SK-N-SH (cell line): ENCODE measurements around the gene RGS10. TPM values are rescaled to one million over a fixed set of nuclear protein-coding genes. Genes with fewer than 3 reads are reported as not detected.

ENCODE experiments used
- CTCF ChIA-PET: fragments of 300-600, 350-600 bp; formaldehyde crosslinking; extraction: SDS; loops from one replicate; lab custom pipeline; 2021; lab: Yijun Ruan, JAX
- POLR2A ChIA-PET: fragments of 350-600 bp; sonication (Branson Sonifier 250); formaldehyde crosslinking; extraction: SDS; loops from one replicate; lab custom pipeline; 2020; ENCODE audit warnings: antibody characterized with exemption, inconsistent platforms; lab: Yijun Ruan, JAX
- DNase-seq: peaks from one replicate; pipeline ENCODE4 v3.0.0; 2012
- H2AFZ ChIP-seq: fragments of 200-600 bp; sonication (generic); 2 replicates; pipeline ENCODE4 v1.8.1; 2016; ENCODE audit warnings: antibody characterized with exemption, mild to moderate bottlenecking, low read depth
- H3F3A ChIP-seq: fragments of 200-600 bp; sonication (generic); replicated peaks from 2 replicates; pipeline ENCODE3; 2016; ENCODE audit warnings: antibody characterized with exemption, mild to moderate bottlenecking; ENCODE audit not compliant: insufficient read depth
- H3K27ac ChIP-seq, 2 experiments: fragments of 200-500 bp in 1 of 2; fragments of 200-600 bp in 1 of 2; sonication (Bioruptor generic) in 1 of 2; sonication (generic), shearing (Covaris generic) in 1 of 2; 2 replicates each; pipeline versions ENCODE4 v1.5.1 to v1.6.1; 2014 to 2016; ENCODE audit warnings: low read depth in 2 of 2, inconsistent platforms in 1 of 2, low read length in 1 of 2, mild to moderate bottlenecking in 1 of 2, mixed read lengths in 1 of 2
- H3K27me3 ChIP-seq: fragments of 200-600 bp; sonication (generic), shearing (Covaris generic); 2 replicates; pipeline ENCODE4 v1.6.1; 2016; ENCODE audit warnings: mixed run types; ENCODE audit not compliant: insufficient read depth
- H3K36me3 ChIP-seq, 2 experiments: fragments of 200-500 bp in 1 of 2; fragments of 200-600 bp in 1 of 2; sonication (Bioruptor generic) in 1 of 2; sonication (generic) in 1 of 2; replicated peaks in 1 of 2; 2 replicates each; pipeline versions ENCODE3 to v1.5.1; 2014 to 2016; ENCODE audit warnings: low read length in 1 of 2, mild to moderate bottlenecking in 1 of 2; ENCODE audit not compliant: insufficient read depth in 2 of 2, control insufficient read depth in 1 of 2
- H3K4me1 ChIP-seq, 2 experiments: fragments of 200-500 bp in 1 of 2; fragments of 200-600 bp in 1 of 2; sonication (Bioruptor generic) in 1 of 2; sonication (generic), shearing (Covaris generic) in 1 of 2; 2 replicates each; pipeline versions ENCODE4 v1.5.1 to v1.6.1; 2014 to 2016; ENCODE audit warnings: low read depth in 1 of 2, low read length in 1 of 2, mixed run types in 1 of 2; ENCODE audit not compliant: insufficient read depth in 2 of 2, control insufficient read depth in 1 of 2
- H3K4me2 ChIP-seq: fragments of 200-600 bp; sonication (generic), shearing (Covaris generic); 2 replicates; pipeline ENCODE4 v1.6.1; 2017; ENCODE audit warnings: mixed run types
- H3K4me3 ChIP-seq, 2 experiments: fragments of 200-500 bp in 1 of 2; fragments of 200-600 bp in 1 of 2; sonication (Bioruptor generic) in 1 of 2; sonication (generic), shearing (Covaris generic) in 1 of 2; 2 replicates each; pipeline versions ENCODE4 v1.5.1 to v1.8.1; 2014 to 2016; ENCODE audit warnings: low read depth in 2 of 2, inconsistent platforms in 1 of 2, low read length in 1 of 2, mild to moderate bottlenecking in 1 of 2, mixed read lengths in 1 of 2, moderate library complexity in 1 of 2
- H3K79me2 ChIP-seq: fragments of 200-600 bp; sonication (generic); 2 replicates; pipeline ENCODE4 v1.8.1; 2017; ENCODE audit warnings: mild to moderate bottlenecking; ENCODE audit not compliant: insufficient read depth
- H3K9ac ChIP-seq: fragments of 200-600 bp; sonication (generic); 2 replicates; pipeline ENCODE4 v1.6.1; 2017; ENCODE audit warnings: mixed run types
- H3K9me2 ChIP-seq: fragments of 200-600 bp; sonication (generic); 2 replicates; pipeline ENCODE4 v1.6.1; 2017; ENCODE audit warnings: mixed run types
- H3K9me3 ChIP-seq: fragments of 200-600 bp; sonication (generic); 2 replicates; pipeline ENCODE4 v1.6.1; 2017; ENCODE audit warnings: mixed run types, mild to moderate bottlenecking, moderate library complexity
- H4K20me1 ChIP-seq: fragments of 200-600 bp; sonication (generic); 2 replicates; pipeline ENCODE4 v1.6.1; 2017; ENCODE audit warnings: mild to moderate bottlenecking, mixed run types; ENCODE audit not compliant: insufficient read depth
- CHD2 ChIP-seq: fragments of 150-350 bp; IDR thresholded peaks from 2 replicates; pipeline ENCODE4 v1.6.1; 2018; ENCODE audit warnings: low read length; ENCODE audit not compliant: partially characterized antibody
- ELF1 ChIP-seq: IDR thresholded peaks from 2 replicates; pipeline ENCODE4 v1.4.0; 2012
- EP300 ChIP-seq, 2 experiments: IDR thresholded peaks; 2 replicates each; pipeline versions ENCODE4 v1.4.0 to v1.6.1; 2012; ENCODE audit warnings: borderline replicate concordance in 1 of 2, low read depth in 1 of 2, low read length in 1 of 2
- EZH2phosphoT487 ChIP-seq: fragments of 200-600 bp; sonication (generic); IDR thresholded peaks from 2 replicates; pipeline ENCODE4 v1.6.1; 2017; ENCODE audit warnings: low read depth, mixed run types, mild to moderate bottlenecking, antibody characterized with exemption, moderate library complexity, borderline replicate concordance
- FOSL2 ChIP-seq: IDR thresholded peaks from 2 replicates; pipeline ENCODE4 v1.4.0; 2012; ENCODE audit warnings: low read depth, mild to moderate bottlenecking, moderate library complexity, borderline replicate concordance
- GABPA ChIP-seq: IDR thresholded peaks from 2 replicates; pipeline ENCODE4 v1.4.0; 2012; ENCODE audit warnings: low read depth, mild to moderate bottlenecking
- GATA2 ChIP-seq: sonication (generic); formaldehyde crosslinking; IDR thresholded peaks from 2 replicates; pipeline ENCODE4 v1.5.0; 2020; ENCODE audit warnings: mild to moderate bottlenecking, missing genetic modification reagents
- IRF3 ChIP-seq: fragments of 150-350 bp; IDR thresholded peaks from 2 replicates; pipeline ENCODE4 v1.6.1; 2016; ENCODE audit warnings: mild to moderate bottlenecking, low read depth, low read length
- JUND ChIP-seq: IDR thresholded peaks from 2 replicates; pipeline ENCODE4 v1.4.0; 2012
- MEF2A ChIP-seq: IDR thresholded peaks from 2 replicates; pipeline ENCODE4 v1.4.0; 2012; ENCODE audit warnings: low read depth, borderline replicate concordance
- MXI1 ChIP-seq: IDR thresholded peaks from 2 replicates; pipeline ENCODE4 v1.6.1; 2012; ENCODE audit warnings: mild to moderate bottlenecking, low read depth, low read length, improper control_type of control experiment
- NFIC ChIP-seq: IDR thresholded peaks from 2 replicates; pipeline ENCODE4 v1.4.0; 2012; ENCODE audit warnings: borderline replicate concordance
- NRF1 ChIP-seq: IDR thresholded peaks from 2 replicates; pipeline ENCODE4 v1.6.1; 2012; ENCODE audit warnings: low read depth, mild to moderate bottlenecking, low read length
- POLR2AphosphoS5 ChIP-seq: IDR thresholded peaks from 2 replicates; pipeline ENCODE4 v1.6.1; 2012; ENCODE audit warnings: low read depth, low read length
- RAD21 ChIP-seq: IDR thresholded peaks from 2 replicates; pipeline ENCODE4 v1.6.1; 2012; ENCODE audit warnings: mild to moderate bottlenecking, low read length
- RCOR1 ChIP-seq: fragments of 150-350 bp; IDR thresholded peaks from 2 replicates; pipeline ENCODE4 v1.6.1; 2017; ENCODE audit warnings: antibody characterized with exemption, low read length
- RFX5 ChIP-seq: IDR thresholded peaks from 2 replicates; pipeline ENCODE4 v1.6.1; 2012; ENCODE audit warnings: mild to moderate bottlenecking, improper control_type of control experiment, low read length
- SIN3A ChIP-seq: IDR thresholded peaks from 2 replicates; pipeline ENCODE4 v1.6.1; 2012; ENCODE audit warnings: low read depth, mild to moderate bottlenecking, low read length, moderate library complexity, borderline replicate concordance
- SMC3 ChIP-seq: IDR thresholded peaks from 2 replicates; pipeline ENCODE4 v1.6.1; 2012; ENCODE audit warnings: low read depth, low read length, improper control_type of control experiment
- TAF1 ChIP-seq: IDR thresholded peaks from 2 replicates; pipeline ENCODE4 v1.6.1; 2012; ENCODE audit warnings: low read depth, mild to moderate bottlenecking, low read length, moderate library complexity, borderline replicate concordance
- TEAD4 ChIP-seq: IDR thresholded peaks from 2 replicates; pipeline ENCODE4 v1.4.0; 2012; ENCODE audit warnings: mild to moderate bottlenecking, borderline replicate concordance; ENCODE audit not compliant: insufficient read depth
- WGBS: methylation state at CpG from one replicate; pipeline ENCODE4 v1.1.6; 2017; ENCODE audit warnings: low lambda C conversion rate; 5-methylcytosine and 5-hydroxymethylcytosine counted together
- polyA plus RNA-seq, 3 experiments: library from polyadenylated mRNA; depleted of rRNA; stranded (reverse); fragments of >200 nt; gene quantifications; 2 replicates each; pipeline ENCODE4 v1.2.3, GENCODE V29; 2012
- TF ChIP-seq, protein P1 (sequence below): IDR thresholded peaks from 2 replicates; pipeline ENCODE4 v1.4.0; 2012; ENCODE audit warnings: low read depth
- TF ChIP-seq, protein P2 (sequence below): IDR thresholded peaks from 2 replicates; pipeline ENCODE4; 2012
- TF ChIP-seq, protein P3 (sequence below): IDR thresholded peaks from 2 replicates; pipeline ENCODE4 v1.4.0; 2012; ENCODE audit warnings: low read depth, borderline replicate concordance

RGS10 gene
- polyA plus RNA-seq, 1 of the 3 experiments (the other 2 are of a cell fraction), result 44.6 TPM

- no peak for TF ChIP-seq EP300 (IDR thresholded peaks at IDR 0.05; ENCODE audit: borderline replicate concordance in 1 of 2, low read depth in 1 of 2, low read length in 1 of 2)
- TF ChIP-seq IRF3, result no peak
- no peak for TF ChIP-seq RAD21
- no peak for TF ChIP-seq SMC3
- TF ChIP-seq RCOR1, result no peak
- TF ChIP-seq NRF1, result no peak
- no peak for TF ChIP-seq RFX5
- TF ChIP-seq POLR2AphosphoS5, result no peak
- TF ChIP-seq CHD2, result no peak
- TF ChIP-seq MXI1, result no peak
- TF ChIP-seq, all 33 proteins: peak for 0
Observed at GRCh38 chr10:119509909-119510451, 32.5 kb downstream of the RGS10 start (continued).

- no peak overlapping the region for H3K4me2 ChIP-seq
- H4K20me1 ChIP-seq, result no peaks in the 10 kb centered on the region
- no peak overlapping the region for H3K9ac ChIP-seq
- no peaks in the 10 kb centered on the region; a peak in 1 of 4 replicates for H3K4me1 ChIP-seq
- TF ChIP-seq EZH2phosphoT487 (no peak), SIN3A (no peak), TAF1 (no peak), POLR2AphosphoS5 (no peak), RFX5 (no peak), NFIC (no peak), IRF3 (no peak), SMC3 (no peak), CHD2 (no peak), ELF1 (no peak), JUND (no peak), FOSL2 (no peak), GABPA (no peak), GATA2 (CRISPR knock-in tag) (no peak), TEAD4 (no peak), MEF2A (no peak)
- TF ChIP-seq, protein P1, sequence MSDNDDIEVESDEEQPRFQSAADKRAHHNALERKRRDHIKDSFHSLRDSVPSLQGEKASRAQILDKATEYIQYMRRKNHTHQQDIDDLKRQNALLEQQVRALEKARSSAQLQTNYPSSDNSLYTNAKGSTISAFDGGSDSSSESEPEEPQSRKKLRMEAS, result no peak
- TF ChIP-seq, protein P2, sequence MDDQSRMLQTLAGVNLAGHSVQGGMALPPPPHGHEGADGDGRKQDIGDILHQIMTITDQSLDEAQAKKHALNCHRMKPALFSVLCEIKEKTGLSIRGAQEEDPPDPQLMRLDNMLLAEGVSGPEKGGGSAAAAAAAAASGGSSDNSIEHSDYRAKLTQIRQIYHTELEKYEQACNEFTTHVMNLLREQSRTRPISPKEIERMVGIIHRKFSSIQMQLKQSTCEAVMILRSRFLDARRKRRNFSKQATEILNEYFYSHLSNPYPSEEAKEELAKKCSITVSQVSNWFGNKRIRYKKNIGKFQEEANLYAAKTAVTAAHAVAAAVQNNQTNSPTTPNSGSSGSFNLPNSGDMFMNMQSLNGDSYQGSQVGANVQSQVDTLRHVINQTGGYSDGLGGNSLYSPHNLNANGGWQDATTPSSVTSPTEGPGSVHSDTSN, result no peak
- TF ChIP-seq, protein P3, sequence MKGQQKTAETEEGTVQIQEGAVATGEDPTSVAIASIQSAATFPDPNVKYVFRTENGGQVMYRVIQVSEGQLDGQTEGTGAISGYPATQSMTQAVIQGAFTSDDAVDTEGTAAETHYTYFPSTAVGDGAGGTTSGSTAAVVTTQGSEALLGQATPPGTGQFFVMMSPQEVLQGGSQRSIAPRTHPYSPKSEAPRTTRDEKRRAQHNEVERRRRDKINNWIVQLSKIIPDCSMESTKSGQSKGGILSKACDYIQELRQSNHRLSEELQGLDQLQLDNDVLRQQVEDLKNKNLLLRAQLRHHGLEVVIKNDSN, result no peak
- H3F3A ChIP-seq, result no peaks in the 10 kb centered on the region
- no peak overlapping the region for H3K4me3 ChIP-seq
- ChIA-PET CTCF (no interaction called here), POLR2A (no interaction called here)
- H3K27me3 ChIP-seq, result no peaks in the 10 kb centered on the region
- H3K79me2 ChIP-seq, result no peaks in the 10 kb centered on the region
- H3K9me3 ChIP-seq, result no peaks in the 10 kb centered on the region
- peaks cover 0 to 7% of the 10 kb centered on the region in 2 experiments for H3K36me3 ChIP-seq
- WGBS, result 93% methylated on average over 5 of the region's 5 CpGs
- no peak overlapping the region for H2AFZ ChIP-seq
- no peaks in the 10 kb centered on the region for H3K9me2 ChIP-seq
- H3K27ac ChIP-seq, result no peak overlapping the region
- no peak for DNase-seq
Observed at GRCh38 chr10:119507115-119507514, 35.4 kb downstream of the RGS10 start.
